Right lobe of liver (tissue), 6 donors: ENCODE results near the gene CACNA1D. TPM values are rescaled to one million over a fixed set of nuclear protein-coding genes. Genes with fewer than 3 reads are reported as not detected.

Experiments used
- ATAC-seq, 4 donors: fragments of 200-7000 bp; cut with Tn5 transposase; one replicate each; pipeline ENCODE4 v1.9.1; 2020; ENCODE audit warnings: mild to moderate bottlenecking in 4 of 4, moderate library complexity in 4 of 4
- DNase-seq, 3 donors: peaks; one replicate each; pipeline ENCODE4 v3.0.0-alpha.2; 2020
- H3K27ac ChIP-seq, 3 donors: fragments of 200-600 bp; one replicate each; pipeline ENCODE4 v1.8.0; 2022
- H3K27me3 ChIP-seq, 2 donors: fragments of 200-600 bp; one replicate each; pipeline ENCODE4 v1.8.0; 2022
- H3K36me3 ChIP-seq, 4 donors: fragments of 200-600 bp; sonication (generic) in 1 of 4; one replicate each; pipeline versions ENCODE4 v1.5.1 to v1.8.0; 2017 to 2022; ENCODE audit warnings: control low read depth in 1 of 4
- H3K4me1 ChIP-seq, 4 donors: fragments of 200-600 bp; sonication (generic) in 1 of 4; one replicate each; pipeline versions ENCODE4 v1.5.1 to v1.8.0; 2017 to 2022; ENCODE audit warnings: control low read depth in 1 of 4
- H3K4me3 ChIP-seq, 3 donors: fragments of 200-600 bp; one replicate each; pipeline ENCODE4 v1.8.0; 2022
- H3K9me3 ChIP-seq, 4 donors: fragments of 200-600 bp; sonication (generic) in 1 of 4; one replicate each; pipeline versions ENCODE4 v1.5.1 to v1.8.0; 2017 to 2022; ENCODE audit warnings: control low read depth in 1 of 4
- CTCF ChIP-seq, 4 donors: fragments of 200-600 bp in 3 of 4; fragments of 450-650 bp in 1 of 4; IDR thresholded peaks; one replicate each; pipeline versions ENCODE4 v1.5.1 to v1.8.0; 2016 to 2022; ENCODE audit warnings: antibody characterized with exemption in 4 of 4, mild to moderate bottlenecking in 2 of 4
- POLR2A ChIP-seq: fragments of 450-650 bp; IDR thresholded peaks from one replicate; pipeline ENCODE4 v1.6.1; 2017; ENCODE audit warnings: antibody characterized with exemption, mild to moderate bottlenecking
- WGBS: methylation state at CpG from one replicate; pipeline ENCODE4 v1.1.6; 2018; ENCODE audit warnings: low coverage, low lambda C conversion rate; ENCODE audit not compliant: insufficient coverage; ENCODE audit errors: missing lambda C conversion rate; 5-methylcytosine and 5-hydroxymethylcytosine counted together
- intact Hi-C, 2 donors: fragments of 100-400 bp; cut with DNase I; formaldehyde crosslinking; loops; one replicate each; pipeline versions ENCODE4 v1.11.2 to v1.14.1; 2022
- total RNA-seq, 6 experiments: library from RNA; depleted of rRNA in 2 of 6; stranded (reverse); fragments of >200 nt in 2 of 6; fragmentation: NEBNext Ultra II Directional in 3 of 6; extraction: Animal tissue kit (Norgen Biotek cat#: 25700) in 3 of 6; gene quantifications; one replicate each; pipeline versions ENCODE4 v1.1.0 to v1.2.4, GENCODE V29; 2016 to 2023
- donor health status: DM: no; HTN: yes; CAD: no.
- donor health status: DM: no; HTN: no; CAD: no.
- donor health status: DM: no; HTN: no; CAD: no.
- donor health status: DM: no; HTN: yes; CAD: no.
- donor health status: DM: no; HTN: yes; CAD: no.

The CACNA1D gene
- total RNA-seq, 6 experiments from 2014 or later: 5.5 to 12.7 (median 9.3) TPM

GRCh38 chr3:53501178-53501577 is 6.8 kb downstream of the CACNA1D start:
- Histone ChIP-seq H3K9me3 (no peaks in the 10 kb centered on the region), H3K27me3 (no peaks in the 10 kb centered on the region), H3K36me3 (no peaks in the 10 kb centered on the region), H3K4me1 (peaks cover 0 to 18% (median 10%) of the 10 kb centered on the region in 4 donors), H3K4me3 (no peak overlapping the region), H3K27ac (no peak overlapping the region)
- 70% methylated on average over 6 of the region's 8 CpGs for WGBS
- ATAC-seq: no peak
- intact Hi-C loops: no loop called here
- DNase-seq: no peak
- TF ChIP-seq CTCF (IDR thresholded peaks at IDR 0.05): no peak
- TF ChIP-seq POLR2A: no peak

- H3K27ac ChIP-seq: no peak overlapping the region
- WGBS: 65% methylated on average over 4 of the region's 4 CpGs
- no peak for DNase-seq
- H3K36me3 ChIP-seq: no peaks in the 10 kb centered on the region
- peaks cover 0 to 27% (median 10%) of the 10 kb centered on the region in 4 donors for H3K4me1 ChIP-seq
- ATAC-seq: no peak
- no peak overlapping the region for H3K4me3 ChIP-seq
- intact Hi-C loops: no loop called here
- no peak for TF ChIP-seq CTCF (IDR thresholded peaks at IDR 0.05)
- no peak for TF ChIP-seq POLR2A
- no peaks in the 10 kb centered on the region for H3K27me3 ChIP-seq
- no peaks in the 10 kb centered on the region for H3K9me3 ChIP-seq
Measured at GRCh38 chr3:53502737-53503136, 8.3 kb downstream of the CACNA1D start.

- 80% methylated on average over 5 of the region's 5 CpGs for WGBS
- no peak for TF ChIP-seq CTCF (IDR thresholded peaks at IDR 0.05)
- TF ChIP-seq POLR2A: no peak
- H3K4me1 ChIP-seq: peaks cover 0 to 27% (median 10%) of the 10 kb centered on the region in 4 donors
- H3K27me3 ChIP-seq: no peaks in the 10 kb centered on the region
- intact Hi-C loops: no loop called here
- no peaks in the 10 kb centered on the region for H3K9me3 ChIP-seq
- no peaks in the 10 kb centered on the region for H3K36me3 ChIP-seq
- DNase-seq (no peak), ATAC-seq (no peak)
- H3K27ac ChIP-seq: no peak overlapping the region
- no peak overlapping the region for H3K4me3 ChIP-seq
Measured at GRCh38 chr3:53503195-53503594, 8.8 kb downstream of the CACNA1D start.

- Histone ChIP-seq H3K4me3 (peak overlapping the region; percentile 5 to 30 (median 23)), H3K27ac (peak overlapping the region; percentile 90 to 96 (median 95)), H3K27me3 (no peaks in the 10 kb centered on the region), H3K9me3 (no peaks in the 10 kb centered on the region), H3K4me1 (peaks cover 0 to 19% (median 3%) of the 10 kb centered on the region in 4 donors), H3K36me3 (no peaks in the 10 kb centered on the region)
- 41% methylated on average over 3 of the region's 4 CpGs for WGBS
- intact Hi-C loops: no loop called here
- peak in 1 of 3 donors; percentile 61 for DNase-seq
- ATAC-seq: peak; percentile 93 to 95 (median 94)
- peak; percentile 96 for TF ChIP-seq POLR2A
- no peak for TF ChIP-seq CTCF (IDR thresholded peaks at IDR 0.05)
Measured at GRCh38 chr3:53506110-53506762, 11.8 kb downstream of the CACNA1D start.
